ENCODE measurements around the gene PHB1.

Gene PHB1

GRCh38 chr17:49361902-49362722 lies 52.6 kb downstream of the PHB1 start, which contains the start of gene ZNF652:
Gene ZNF652, minus strand, starts transcription at chr17:49362250. Its CDS starts 44,525 bp downstream, at chr17:49317725.
- DNase-seq (ENCODE audit: low read depth, low spot score): peak; percentile 87
- H3K4me3 ChIP-seq (ENCODE audit: low read length): peak within 1 kb of the TSS; percentile 74

GRCh38 chr17:49361129-49361901 lies 53.4 kb downstream of the PHB1 start:
- DNase-seq (ENCODE audit: low read depth, low spot score): peak; percentile 96
- peak overlapping the region; percentile 74 for H3K4me3 ChIP-seq (ENCODE audit: low read length)

GRCh38 chr17:49360796-49361128 lies 53.9 kb downstream of the PHB1 start:
- peak overlapping the region; percentile 74 for H3K4me3 ChIP-seq (ENCODE audit: low read length)
- DNase-seq (ENCODE audit: low read depth, low spot score): no peak

- no peak for DNase-seq (ENCODE audit: low read depth, low spot score)
- H3K4me3 ChIP-seq (ENCODE audit: low read length): peak overlapping the region; percentile 74
These were observed 54.5 kb downstream of the PHB1 start for GRCh38 chr17:49359990-49360795.

GRCh38 chr17:49358641-49359247 lies 55.9 kb downstream of the PHB1 start:
- DNase-seq (ENCODE audit: low read depth, low spot score): peak; percentile 61
- H3K4me3 ChIP-seq (ENCODE audit: low read length): no peak overlapping the region

- DNase-seq (ENCODE audit: low read depth, low spot score): no peak
- H3K4me3 ChIP-seq (ENCODE audit: low read length): no peak overlapping the region
These were observed 57.2 kb downstream of the PHB1 start for GRCh38 chr17:49357516-49357915.

GRCh38 chr17:49356320-49356719 lies 58.4 kb downstream of the PHB1 start:
- DNase-seq (ENCODE audit: low read depth, low spot score): no peak
- H3K4me3 ChIP-seq (ENCODE audit: low read length): no peak overlapping the region

Data from Jurkat, Clone E6-1 (cell line).